Neuronal stem cell (in vitro differentiated cells): ENCODE results near the gene SAMD10.
A peak's percentile ranks its signal among the peaks of the same experiment; 100 is the strongest.

Experiments
- DNase-seq: peaks from one replicate; pipeline ENCODE4 v3.0.0-alpha.2; 2013; ENCODE audit warnings: low spot score
- H2AFZ ChIP-seq: one replicate; pipeline ENCODE4 v1.6.1; 2013; ENCODE audit warnings: mild to moderate bottlenecking, low read length, inconsistent platforms
- H2AK5ac ChIP-seq: 2 replicates; pipeline ENCODE4 v1.6.1; 2013; ENCODE audit warnings: low read depth, mild to moderate bottlenecking, inconsistent platforms, low read length, moderate library complexity, mixed read lengths
- H2BK120ac ChIP-seq: 2 replicates; pipeline ENCODE4 v1.6.1; 2013; ENCODE audit warnings: low read depth, mild to moderate bottlenecking, inconsistent platforms, low read length, moderate library complexity, mixed read lengths
- H2BK12ac ChIP-seq: one replicate; pipeline ENCODE4 v1.6.1; 2013; ENCODE audit warnings: low read length, inconsistent platforms
- H2BK15ac ChIP-seq: 2 replicates; pipeline ENCODE4 v1.6.1; 2013; ENCODE audit warnings: mild to moderate bottlenecking, low read length, inconsistent platforms, mixed read lengths
- H2BK5ac ChIP-seq: one replicate; pipeline ENCODE4 v1.6.1; 2013; ENCODE audit warnings: inconsistent platforms, mild to moderate bottlenecking, low read length, moderate library complexity
- H3K14ac ChIP-seq: one replicate; pipeline ENCODE4 v1.6.1; 2013; ENCODE audit warnings: low read length, inconsistent platforms
- H3K18ac ChIP-seq: 2 replicates; pipeline ENCODE4 v1.6.1; 2013; ENCODE audit warnings: low read length, inconsistent platforms
- H3K23ac ChIP-seq: 2 replicates; pipeline ENCODE4 v1.6.1; 2013; ENCODE audit warnings: low read depth, mild to moderate bottlenecking, mixed read lengths, low read length, inconsistent platforms; ENCODE audit not compliant: poor library complexity
- H3K27ac ChIP-seq: replicated peaks from 3 replicates; pipeline ENCODE4 v1.5.1; 2013; ENCODE audit warnings: low read length, inconsistent platforms
- H3K27me3 ChIP-seq, 3 experiments: 2 replicates each; pipeline ENCODE4 v1.6.1; 2013; ENCODE audit warnings: low read length in 3 of 3, mild to moderate bottlenecking in 2 of 3, inconsistent platforms in 1 of 3, low read depth in 1 of 3, mixed read lengths in 1 of 3, moderate library complexity in 1 of 3; ENCODE audit not compliant: control insufficient read depth in 3 of 3, insufficient read depth in 3 of 3
- H3K36me3 ChIP-seq, 2 donors: replicated peaks in 1 of 2; 2 replicates each; pipeline ENCODE4 v1.6.1; 2013; ENCODE audit warnings: low read length in 2 of 2; ENCODE audit not compliant: control insufficient read depth in 2 of 2, insufficient read depth in 2 of 2
- H3K4ac ChIP-seq: 2 replicates; pipeline ENCODE4 v1.6.1; 2013; ENCODE audit warnings: inconsistent platforms, mild to moderate bottlenecking, low read length, moderate library complexity
- H3K4me1 ChIP-seq, 2 donors: 1 replicate in 1 of 2; 2 replicates in 1 of 2; pipeline ENCODE4 v1.6.1; 2013; ENCODE audit warnings: low read length in 2 of 2, low read depth in 1 of 2; ENCODE audit not compliant: control insufficient read depth in 2 of 2, insufficient read depth in 1 of 2
- H3K4me2 ChIP-seq: one replicate; pipeline ENCODE4 v1.6.1; 2013; ENCODE audit warnings: mild to moderate bottlenecking, low read length, inconsistent platforms; ENCODE audit not compliant: insufficient read depth, poor library complexity, severe bottlenecking
- H3K4me3 ChIP-seq, 2 donors: 2 replicates each; pipeline ENCODE4 v1.5.1; 2013; ENCODE audit warnings: low read length in 2 of 2, mild to moderate bottlenecking in 2 of 2, inconsistent platforms in 1 of 2, moderate library complexity in 1 of 2
- H3K79me1 ChIP-seq: one replicate; pipeline ENCODE4 v1.6.1; 2013; ENCODE audit warnings: low read depth, mild to moderate bottlenecking, inconsistent platforms, low read length, moderate library complexity
- H3K9ac ChIP-seq: one replicate; pipeline ENCODE4 v1.6.1; 2013; ENCODE audit warnings: mild to moderate bottlenecking, low read depth, low read length, inconsistent platforms; ENCODE audit not compliant: poor library complexity
- H3K9me3 ChIP-seq, 2 donors: replicated peaks in 1 of 2; 2 replicates each; pipeline versions ENCODE3 to v1.6.1; 2013; ENCODE audit warnings: low read length in 2 of 2, mild to moderate bottlenecking in 2 of 2, inconsistent platforms in 1 of 2, low read depth in 1 of 2, mixed read lengths in 1 of 2, moderate library complexity in 1 of 2; ENCODE audit not compliant: control insufficient read depth in 2 of 2, insufficient read depth in 1 of 2
- H4K8ac ChIP-seq: one replicate; pipeline ENCODE4 v1.6.1; 2013; ENCODE audit warnings: low read depth, mild to moderate bottlenecking, inconsistent platforms, low read length, moderate library complexity
- H4K91ac ChIP-seq: one replicate; pipeline ENCODE4 v1.6.1; 2013; ENCODE audit warnings: low read length, low read depth, mild to moderate bottlenecking, inconsistent platforms; ENCODE audit not compliant: poor library complexity
- WGBS, 2 donors: extraction: QIAGEN DNeasy Blood & Tissue Kit; methylation state at CpG; one replicate each; pipeline ENCODE4 v1.1.7; 2013; ENCODE audit warnings: missing lambda C conversion rate in 2 of 2, mixed read lengths in 1 of 2; ENCODE audit not compliant: insufficient read length in 2 of 2, insufficient replicate concordance in 1 of 2; ENCODE audit errors: extremely low coverage in 2 of 2; 5-methylcytosine and 5-hydroxymethylcytosine counted together

The SAMD10 gene

GRCh38 chr20:63957004-63957689 is 22.3 kb downstream of the SAMD10 start:
- H3K9me3 ChIP-seq = no peaks in the 10 kb centered on the region
- no peaks in the 10 kb centered on the region for H3K27me3 ChIP-seq
- no peak overlapping the region for H3K14ac ChIP-seq
- no peak overlapping the region for H2BK15ac ChIP-seq
- H3K36me3 ChIP-seq = peaks cover 24 to 49% of the 10 kb centered on the region in 2 donors
- H2BK12ac ChIP-seq = peak overlapping the region; percentile 30
- H3K18ac ChIP-seq = peak overlapping the region; percentile 83
- peak overlapping the region; percentile 78 for H3K4me2 ChIP-seq
- H3K79me1 ChIP-seq = peaks cover 28% of the 10 kb centered on the region
- H2BK5ac ChIP-seq = peak overlapping the region; percentile 82
- no peak overlapping the region for H2BK120ac ChIP-seq
- peak overlapping the region; percentile 84 for H2AK5ac ChIP-seq
- peak overlapping the region; percentile 93 for H3K23ac ChIP-seq
- no peak for DNase-seq
- H2AFZ ChIP-seq = peak overlapping the region; percentile 58
- no CpG with 5 or more reads among the region's 28 CpGs for WGBS, 2 donors
- H3K27ac ChIP-seq = peak overlapping the region; percentile 15
- peaks cover 24 to 27% of the 10 kb centered on the region in 2 donors for H3K4me1 ChIP-seq
- H3K4me3 ChIP-seq = peak overlapping the region in 1 of 2 donors; percentile 77
- peak overlapping the region; percentile 70 for H3K9ac ChIP-seq
- H4K91ac ChIP-seq = no peak overlapping the region
- no peak overlapping the region for H3K4ac ChIP-seq
- no peak overlapping the region for H4K8ac ChIP-seq

- Histone ChIP-seq H3K27me3 (no peaks in the 10 kb centered on the region), H3K4me3 (peak overlapping the region in 1 of 2 donors; percentile 77), H3K23ac (no peak overlapping the region), H3K4ac (no peak overlapping the region), H2BK120ac (no peak overlapping the region), H3K9ac (no peak overlapping the region), H4K8ac (no peak overlapping the region), H3K4me2 (peak overlapping the region; percentile 78), H2AK5ac (no peak overlapping the region), H2BK15ac (no peak overlapping the region), H3K79me1 (peaks cover 31% of the 10 kb centered on the region), H2BK5ac (peak overlapping the region; percentile 82), H3K4me1 (peaks cover 24 to 27% of the 10 kb centered on the region in 2 donors), H4K91ac (no peak overlapping the region), H3K18ac (no peak overlapping the region), H2BK12ac (no peak overlapping the region), H3K9me3 (no peaks in the 10 kb centered on the region), H3K14ac (no peak overlapping the region), H3K27ac (no peak overlapping the region), H2AFZ (peak overlapping the region; percentile 58), H3K36me3 (peaks cover 19 to 45% of the 10 kb centered on the region in 2 donors)
- WGBS, 2 donors = no CpG with 5 or more reads among the region's 15 CpGs
- no peak for DNase-seq
These were observed 22.8 kb downstream of the SAMD10 start for GRCh38 chr20:63956664-63957003.

DNA sequence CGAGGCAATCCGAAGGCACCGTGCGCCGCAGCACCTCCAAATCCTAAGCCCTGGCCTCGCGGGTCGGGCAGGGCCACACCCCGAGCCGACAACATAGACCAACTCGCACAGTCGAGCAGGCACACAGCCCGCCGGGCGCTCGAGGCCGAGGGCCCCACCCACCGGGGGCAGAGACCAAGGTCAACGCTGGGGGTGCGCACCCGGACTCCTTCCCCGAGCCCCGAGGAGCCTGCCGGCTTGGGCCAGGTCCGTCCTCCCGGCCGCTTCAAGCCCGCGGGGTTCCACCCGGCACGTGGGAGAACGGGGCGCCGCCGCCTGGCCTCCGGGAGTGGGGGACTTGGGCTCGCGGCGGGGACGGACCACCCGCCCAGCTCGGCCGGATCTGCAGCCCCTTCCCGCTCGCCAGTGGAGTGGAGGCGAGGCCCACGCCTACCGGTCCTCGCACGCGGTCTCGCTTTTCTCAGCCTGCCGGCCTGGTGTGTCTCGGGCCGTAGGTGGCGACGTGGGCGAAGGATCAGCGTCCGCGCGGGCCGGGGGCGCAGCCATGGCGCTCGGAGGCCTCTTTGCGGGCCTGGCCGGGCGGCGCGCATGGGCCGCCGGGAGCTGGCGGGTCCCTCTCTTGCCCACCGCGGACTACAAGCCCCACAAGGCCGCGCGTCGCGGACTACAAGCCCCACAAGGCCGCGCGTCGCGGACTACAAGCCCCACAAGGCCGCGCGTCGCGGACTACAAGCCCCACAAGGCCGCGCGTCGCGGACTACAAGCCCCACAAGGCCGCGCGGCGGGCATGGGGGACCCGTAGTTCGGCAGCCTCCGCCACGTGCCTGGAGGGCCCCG is 23.4 kb downstream of the SAMD10 start, which contains the start of gene UCKL1:
Gene UCKL1, minus strand, starts transcription at position 590 of the 837 bp plus-strand sequence. Its CDS starts 44 bp downstream, at position 546.
- peak within 1 kb of the TSS; percentile 83 for H3K4me2 ChIP-seq
- peak within 1 kb of the TSS; percentile 58 for H2BK12ac ChIP-seq
- H3K23ac ChIP-seq = peak within 1 kb of the TSS; percentile 97
- H4K91ac ChIP-seq = no peak within 1 kb of the TSS
- peak within 1 kb of the TSS; percentile 85 to 96 for H3K4me3 ChIP-seq
- H3K18ac ChIP-seq = peak within 1 kb of the TSS; percentile 99
- peak within 1 kb of the TSS; percentile 100 for H3K9ac ChIP-seq
- peaks cover 13 to 39% of the 10 kb centered on the region in 2 donors for H3K36me3 ChIP-seq
- H4K8ac ChIP-seq = peak within 1 kb of the TSS; percentile 48
- no CpG with 5 or more reads among the region's 105 CpGs for WGBS, 2 donors
- peak within 1 kb of the TSS; percentile 97 for H2BK5ac ChIP-seq
- H3K4me1 ChIP-seq = peaks cover 24 to 27% of the 10 kb centered on the region in 2 donors
- peak within 1 kb of the TSS; percentile 84 for H2BK15ac ChIP-seq
- peak within 1 kb of the TSS; percentile 99 for H2AK5ac ChIP-seq
- H3K14ac ChIP-seq = peak within 1 kb of the TSS; percentile 97
- H2AFZ ChIP-seq = peak within 1 kb of the TSS; percentile 95
- H2BK120ac ChIP-seq = no peak within 1 kb of the TSS
- peak within 1 kb of the TSS; percentile 15 for H3K27ac ChIP-seq
- H3K4ac ChIP-seq = peak within 1 kb of the TSS; percentile 89
- H3K79me1 ChIP-seq = peaks cover 31% of the 10 kb centered on the region
- peak; percentile 87 for DNase-seq
- H3K27me3 ChIP-seq = no peaks in the 10 kb centered on the region
- no peaks in the 10 kb centered on the region for H3K9me3 ChIP-seq
